ENCODE results near the gene STK11IP.

GRCh38 chr2:219628986-219629901 lies 31.6 kb downstream of the STK11IP start:
- TF ChIP-seq POLR2AphosphoS5 (IDR thresholded peaks at IDR 0.05; ENCODE audit: low read depth, low read length) (no peak), SIN3A (IDR thresholded peaks at IDR 0.05; ENCODE audit: borderline replicate concordance, insufficient read depth, low read length) (no peak)

All from PFSK-1 (cell line).